ENCODE data around the gene ALS2CL.
A peak's percentile ranks its signal among the peaks of the same experiment; 100 is the strongest.

The ALS2CL gene

DNA sequence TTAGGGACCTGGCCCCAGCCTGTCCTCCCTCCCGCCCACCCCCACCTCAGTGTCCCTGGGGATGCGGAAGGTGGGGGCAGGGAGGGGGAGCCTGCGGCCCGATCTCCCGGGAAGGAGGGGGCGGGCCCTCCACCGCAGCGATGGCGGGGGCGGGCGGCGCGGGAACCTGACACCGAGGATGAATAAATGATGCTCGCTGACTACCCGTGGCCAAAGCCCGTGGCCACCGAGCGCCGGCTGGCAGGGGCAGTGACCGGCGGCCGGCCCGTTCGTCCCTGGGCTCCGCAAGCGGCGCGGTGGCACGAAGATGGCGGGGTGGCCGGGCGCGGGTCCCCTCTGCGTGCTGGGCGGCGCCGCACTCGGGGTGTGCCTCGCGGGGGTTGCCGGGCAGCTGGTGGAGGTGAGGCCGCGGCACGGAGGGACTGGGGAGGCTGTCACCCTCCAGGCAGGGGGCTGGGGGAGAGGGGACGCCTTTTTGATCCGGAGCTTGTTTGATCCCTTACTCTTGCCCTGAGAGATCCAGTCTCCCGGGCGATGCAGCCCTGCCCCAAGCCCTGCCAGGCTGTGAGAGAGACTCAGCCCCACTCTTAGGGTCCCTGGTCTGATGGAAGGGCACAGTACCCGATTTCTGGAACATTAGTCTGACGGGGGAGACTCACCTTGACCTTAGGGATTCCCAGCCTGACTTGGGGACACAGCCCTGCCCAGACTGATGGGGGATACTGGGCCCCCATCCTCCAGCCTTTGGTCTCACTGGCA is 7.9 kb upstream of the ALS2CL start, which contains the start of gene TMIE:
Gene TMIE, plus strand, starts transcription at position 212 of the 759 bp plus-strand sequence. Its CDS starts 96 bp downstream, at position 308.
- no peak for DNase-seq (ENCODE audit: insufficient read length, low spot score)
- no peak for FAIRE-seq
- TF ChIP-seq CTCF (IDR thresholded peaks at IDR 0.05; ENCODE audit: insufficient read depth, missing control alignments): no peak

GRCh38 chr3:46700772-46701171 is 7.3 kb upstream of the ALS2CL start:
- no peak for TF ChIP-seq CTCF (IDR thresholded peaks at IDR 0.05; ENCODE audit: insufficient read depth, missing control alignments)
- no peak for DNase-seq (ENCODE audit: insufficient read length, low spot score)
- no peak for FAIRE-seq

DNA sequence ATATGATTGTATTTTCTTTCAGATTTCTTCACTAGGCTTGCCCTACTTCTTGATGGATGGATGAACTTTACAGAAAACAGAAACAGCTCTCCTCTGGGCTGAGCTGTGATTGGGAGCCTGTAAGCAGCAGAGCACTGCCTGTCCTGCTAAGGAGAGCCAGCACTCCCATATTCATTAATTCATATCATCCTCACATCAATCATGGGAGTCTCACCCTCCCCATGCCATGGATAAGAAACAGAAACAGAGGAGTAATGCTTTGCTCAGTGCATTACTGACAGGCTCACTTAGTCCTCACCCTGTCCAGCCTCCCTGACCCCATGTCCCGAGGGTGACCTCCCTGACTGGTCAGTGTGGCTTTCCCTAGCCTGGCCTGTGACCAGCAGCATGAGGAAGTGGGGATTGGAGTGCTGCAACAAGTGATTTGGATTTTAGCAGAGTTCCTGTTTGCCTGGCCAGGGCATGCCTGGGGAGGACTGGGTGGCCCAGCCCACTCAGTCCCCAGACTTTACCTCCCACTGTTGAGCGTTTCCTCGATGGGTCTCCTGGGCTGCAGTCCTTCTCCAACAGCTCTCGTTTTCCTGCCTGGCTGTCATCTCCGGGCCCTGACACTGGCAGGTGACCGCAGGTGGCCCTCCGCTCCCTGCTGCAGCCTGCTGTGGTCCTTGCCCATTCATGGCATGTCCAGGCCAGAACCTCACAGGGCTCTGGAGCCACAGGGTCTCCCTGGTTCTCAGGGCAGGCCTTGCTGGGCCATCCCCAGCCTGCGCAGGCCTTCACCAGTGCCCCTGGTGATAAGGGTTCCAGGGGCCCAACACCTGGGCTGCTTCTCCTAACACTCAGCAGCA is 6.4 kb upstream of the ALS2CL start:
- TF ChIP-seq CTCF (IDR thresholded peaks at IDR 0.05; ENCODE audit: insufficient read depth, missing control alignments): no peak
- no peak for FAIRE-seq
- no peak for DNase-seq (ENCODE audit: insufficient read length, low spot score)

- no peak for TF ChIP-seq CTCF (IDR thresholded peaks at IDR 0.05; ENCODE audit: insufficient read depth, missing control alignments)
- FAIRE-seq (no peak), DNase-seq (ENCODE audit: insufficient read length, low spot score) (no peak)
Measured at GRCh38 chr3:46695962-46696894, 2.7 kb upstream of the ALS2CL start.

GRCh38 chr3:46695177-46695961 is 1.9 kb upstream of the ALS2CL start:
- FAIRE-seq: no peak
- no peak for DNase-seq (ENCODE audit: insufficient read length, low spot score)
- TF ChIP-seq CTCF (IDR thresholded peaks at IDR 0.05; ENCODE audit: insufficient read depth, missing control alignments): peak; percentile 18

DNA sequence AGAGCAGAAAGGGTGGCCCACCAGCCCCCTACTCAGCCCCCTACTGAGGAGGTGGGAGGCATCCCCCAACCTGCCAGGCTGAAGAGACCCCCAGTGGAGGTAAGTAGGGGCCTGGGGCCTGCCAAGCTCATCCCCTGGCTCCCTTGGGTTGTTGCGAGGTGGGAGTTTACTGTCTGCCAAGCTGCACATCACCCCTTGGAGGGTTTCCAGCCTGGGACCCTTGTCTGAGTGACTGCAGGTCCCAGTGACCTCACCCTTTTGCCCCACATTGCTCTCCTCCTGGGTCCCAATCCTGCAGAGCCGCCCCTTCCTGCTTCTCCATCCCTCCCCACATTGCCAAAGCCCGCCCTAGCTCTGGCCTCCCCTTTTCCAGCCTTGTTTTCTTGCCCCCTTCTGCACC is 1.0 kb upstream of the ALS2CL start:
- FAIRE-seq: no peak
- DNase-seq (ENCODE audit: insufficient read length, low spot score): no peak
- no peak for TF ChIP-seq CTCF (IDR thresholded peaks at IDR 0.05; ENCODE audit: insufficient read depth, missing control alignments)

All from D721Med (cell line).